NCI-H510A treated with DMSO at 0.1 percent for 48 hours (cell line): ENCODE results near the gene RNF39.
"Not testable (repeated sequence)": the region's sequence is repeated elsewhere in the genome, so short reads cannot be mapped to it uniquely, and the experiment has no call there.

Experiments used
- DNase-seq: peaks from one replicate; lab custom pipeline; 2025; lab: John Stamatoyannopoulos, UW

The RNF39 gene

GRCh38 chr6:30061092-30061857, 14.3 kb downstream of the RNF39 start, which contains the start of gene POLR1H:
POLR1H (plus strand) TSS chr6:30061265; CDS start chr6:30061525, 260 bp downstream.
- peak; percentile 95 for DNase-seq

- DNase-seq, result peak; percentile 23
These were observed 14.9 kb downstream of the RNF39 start for GRCh38 chr6:30060606-30061091.

GRCh38 chr6:30055513-30055912, 20.1 kb downstream of the RNF39 start:
- DNase-seq, result no peak

- no peak for DNase-seq
These were observed 21.9 kb downstream of the RNF39 start for GRCh38 chr6:30053682-30054081.

GRCh38 chr6:30047220-30047619, 28.3 kb downstream of the RNF39 start:
- DNase-seq, result no peak

- no peak for DNase-seq
These were observed 30.9 kb downstream of the RNF39 start for GRCh38 chr6:30044630-30045029.

GRCh38 chr6:30043744-30044143, 31.8 kb downstream of the RNF39 start:
- no peak for DNase-seq

DNA sequence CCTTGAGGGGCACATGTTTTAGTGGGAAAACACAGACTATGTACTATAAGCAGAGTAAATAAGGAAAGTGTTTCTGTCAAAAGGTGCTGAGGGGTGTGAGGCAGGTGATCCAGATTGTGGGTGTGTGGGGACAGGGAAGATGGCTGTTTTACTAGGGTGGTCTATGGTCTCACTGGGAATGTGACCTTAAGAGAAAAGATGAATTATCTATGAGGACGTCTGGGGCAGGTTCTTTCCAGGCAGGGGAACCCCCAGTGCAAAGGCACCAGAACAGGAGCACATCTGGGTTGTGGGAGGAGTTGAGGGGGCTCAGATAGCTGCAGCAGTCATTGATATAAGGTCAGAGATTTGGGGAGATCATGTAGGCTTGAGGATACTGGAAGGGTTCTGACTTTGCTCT, 32.7 kb downstream of the RNF39 start:
- DNase-seq, result no peak

GRCh38 chr6:30042476-30042875, 33.1 kb downstream of the RNF39 start:
- DNase-seq, result no peak

- DNase-seq, result no peak
These were observed 33.7 kb downstream of the RNF39 start for GRCh38 chr6:30041821-30042220.

GRCh38 chr6:30041221-30041620, 34.3 kb downstream of the RNF39 start:
- DNase-seq, result no peak

- DNase-seq, result peak; percentile 2
These were observed 38.3 kb downstream of the RNF39 start for GRCh38 chr6:30037182-30037788.

GRCh38 chr6:30035784-30036183, 39.8 kb downstream of the RNF39 start:
- DNase-seq, result no peak

GRCh38 chr6:30033440-30033839, 42.1 kb downstream of the RNF39 start:
- not testable (repeated sequence) for DNase-seq

DNA sequence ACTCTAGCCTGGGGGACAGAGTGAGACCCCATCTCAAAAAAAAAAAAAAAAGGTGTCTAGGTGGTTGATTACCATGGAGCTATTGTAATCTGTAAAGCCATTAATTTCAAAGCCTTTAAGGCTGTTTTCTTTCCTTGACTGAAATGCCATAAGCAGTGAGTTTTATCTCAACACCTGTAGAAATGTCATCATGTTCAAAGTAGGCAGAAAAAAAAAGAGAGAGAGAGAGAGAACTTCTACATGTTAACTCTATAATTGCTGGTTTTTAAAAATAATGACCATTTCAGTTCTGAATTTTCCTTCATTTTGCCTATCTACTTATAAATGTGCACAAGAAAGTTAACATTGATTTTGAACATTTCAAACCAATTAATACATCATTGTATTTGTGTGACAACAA, 44.2 kb downstream of the RNF39 start:
- DNase-seq, result no peak

- no peak for DNase-seq
These were observed 46.0 kb downstream of the RNF39 start for GRCh38 chr6:30029588-30029987.

GRCh38 chr6:30025186-30025585, 50.4 kb downstream of the RNF39 start:
- DNase-seq, result no peak

- DNase-seq, result not testable (repeated sequence)
These were observed 52.9 kb downstream of the RNF39 start for GRCh38 chr6:30022712-30023111.

DNA sequence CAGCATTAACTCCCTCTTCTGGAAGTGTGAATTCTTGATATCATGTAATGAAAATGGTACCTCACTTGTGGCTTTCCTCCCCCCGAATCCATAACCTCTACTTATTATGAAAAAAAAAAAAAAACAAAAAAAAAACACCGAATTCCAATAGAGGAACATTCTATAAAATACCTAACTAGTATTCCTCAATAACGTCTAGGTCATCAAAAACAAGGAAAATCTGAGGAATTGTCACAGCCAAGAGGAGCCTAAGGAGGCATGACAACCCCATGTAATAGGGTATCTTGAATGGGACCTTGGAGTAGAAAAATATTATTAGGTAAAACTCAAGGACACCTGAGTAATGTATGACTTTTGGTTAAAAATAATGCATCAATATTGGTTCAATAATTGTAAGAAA, 53.4 kb downstream of the RNF39 start:
- no peak for DNase-seq

DNA sequence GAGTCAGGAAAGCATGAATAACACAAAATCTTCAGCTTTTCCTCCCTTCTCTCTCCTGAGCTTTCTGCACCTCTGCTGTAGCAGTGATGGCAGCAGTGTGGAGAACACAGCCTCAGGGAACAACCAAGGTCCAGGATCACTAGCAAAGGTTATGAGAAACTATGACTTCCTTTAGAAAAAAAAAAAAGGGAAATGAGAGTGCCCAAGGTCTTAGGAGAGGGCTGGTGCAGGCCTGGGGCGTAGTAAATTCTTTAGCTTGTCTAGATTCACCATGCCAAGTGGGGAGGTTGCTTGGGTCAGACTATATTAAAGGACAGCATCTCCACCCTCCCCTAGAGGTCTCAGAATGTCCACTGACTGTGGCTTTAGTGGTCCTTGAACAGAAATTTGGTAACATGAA, 54.9 kb downstream of the RNF39 start:
- no peak for DNase-seq
